ENCODE results near the gene GSE1. TPM values are rescaled to one million over a fixed set of nuclear protein-coding genes. Genes with fewer than 3 reads are reported as not detected.

GSE1 gene
- total RNA-seq, 1 donor from 2014 or later = 82.9 TPM

- no peak for DNase-seq (ENCODE audit: low spot score)
Measured at GRCh38 chr16:85658504-85659326, 45.6 kb downstream of the GSE1 start.

GRCh38 chr16:85659336-85659735, 46.2 kb downstream of the GSE1 start:
- no peak for DNase-seq (ENCODE audit: low spot score)

- DNase-seq (ENCODE audit: low spot score) = no peak
Measured at GRCh38 chr16:85659805-85660511, 46.8 kb downstream of the GSE1 start.

- DNase-seq (ENCODE audit: low spot score) = no peak
Measured at GRCh38 chr16:85660843-85661739, 48.0 kb downstream of the GSE1 start.

- DNase-seq (ENCODE audit: low spot score) = no peak
Measured at GRCh38 chr16:85661740-85662481, 48.8 kb downstream of the GSE1 start.

- no peak for DNase-seq (ENCODE audit: low spot score)
Measured at GRCh38 chr16:85662482-85662812, 49.3 kb downstream of the GSE1 start.

- no peak for DNase-seq (ENCODE audit: low spot score)
Measured at GRCh38 chr16:85662976-85663830, 50.1 kb downstream of the GSE1 start.

- no peak for DNase-seq (ENCODE audit: low spot score)
Measured at GRCh38 chr16:85663891-85664321, 50.8 kb downstream of the GSE1 start.

- no peak for DNase-seq (ENCODE audit: low spot score)
Measured at GRCh38 chr16:85664580-85665372, 51.7 kb downstream of the GSE1 start.

GRCh38 chr16:85665373-85665740, 52.2 kb downstream of the GSE1 start:
- no peak for DNase-seq (ENCODE audit: low spot score)

- DNase-seq (ENCODE audit: low spot score) = no peak
Measured at GRCh38 chr16:85665929-85666328, 52.8 kb downstream of the GSE1 start.

- DNase-seq (ENCODE audit: low spot score) = no peak
Measured at GRCh38 chr16:85667261-85667660, 54.1 kb downstream of the GSE1 start.

GRCh38 chr16:85667841-85668413, 54.8 kb downstream of the GSE1 start:
- no peak for DNase-seq (ENCODE audit: low spot score)

- no peak for DNase-seq (ENCODE audit: low spot score)
Measured at GRCh38 chr16:85668676-85669424, 55.7 kb downstream of the GSE1 start.

GRCh38 chr16:85670840-85671239, 57.7 kb downstream of the GSE1 start:
- no peak for DNase-seq (ENCODE audit: low spot score)

- DNase-seq (ENCODE audit: low spot score) = peak; percentile 63
Measured at GRCh38 chr16:85673529-85674417, 60.7 kb downstream of the GSE1 start.

- DNase-seq (ENCODE audit: low spot score) = no peak
Measured at GRCh38 chr16:85674418-85674755, 61.3 kb downstream of the GSE1 start.

GRCh38 chr16:85674828-85675227, 61.7 kb downstream of the GSE1 start:
- no peak for DNase-seq (ENCODE audit: low spot score)

All from mucosa of gallbladder (tissue), 1 donor.